Neuronal stem cell (in vitro differentiated cells): Measurements from ENCODE around the gene SH3PXD2A.

Experiments used
- DNase-seq: peaks from one replicate; pipeline ENCODE4 v3.0.0-alpha.2; 2013; ENCODE audit warnings: low spot score
- H2AFZ ChIP-seq: one replicate; pipeline ENCODE4 v1.6.1; 2013; ENCODE audit warnings: mild to moderate bottlenecking, low read length, inconsistent platforms
- H2AK5ac ChIP-seq: 2 replicates; pipeline ENCODE4 v1.6.1; 2013; ENCODE audit warnings: low read depth, mild to moderate bottlenecking, inconsistent platforms, low read length, moderate library complexity, mixed read lengths
- H2BK120ac ChIP-seq: 2 replicates; pipeline ENCODE4 v1.6.1; 2013; ENCODE audit warnings: low read depth, mild to moderate bottlenecking, inconsistent platforms, low read length, moderate library complexity, mixed read lengths
- H2BK12ac ChIP-seq: one replicate; pipeline ENCODE4 v1.6.1; 2013; ENCODE audit warnings: low read length, inconsistent platforms
- H2BK15ac ChIP-seq: 2 replicates; pipeline ENCODE4 v1.6.1; 2013; ENCODE audit warnings: mild to moderate bottlenecking, low read length, inconsistent platforms, mixed read lengths
- H2BK5ac ChIP-seq: one replicate; pipeline ENCODE4 v1.6.1; 2013; ENCODE audit warnings: inconsistent platforms, mild to moderate bottlenecking, low read length, moderate library complexity
- H3K14ac ChIP-seq: one replicate; pipeline ENCODE4 v1.6.1; 2013; ENCODE audit warnings: low read length, inconsistent platforms
- H3K18ac ChIP-seq: 2 replicates; pipeline ENCODE4 v1.6.1; 2013; ENCODE audit warnings: low read length, inconsistent platforms
- H3K23ac ChIP-seq: 2 replicates; pipeline ENCODE4 v1.6.1; 2013; ENCODE audit warnings: low read depth, mild to moderate bottlenecking, mixed read lengths, low read length, inconsistent platforms; ENCODE audit not compliant: poor library complexity
- H3K27ac ChIP-seq: replicated peaks from 3 replicates; pipeline ENCODE4 v1.5.1; 2013; ENCODE audit warnings: low read length, inconsistent platforms
- H3K27me3 ChIP-seq, 3 experiments: 2 replicates each; pipeline ENCODE4 v1.6.1; 2013; ENCODE audit warnings: low read length in 3 of 3, mild to moderate bottlenecking in 2 of 3, inconsistent platforms in 1 of 3, low read depth in 1 of 3, mixed read lengths in 1 of 3, moderate library complexity in 1 of 3; ENCODE audit not compliant: control insufficient read depth in 3 of 3, insufficient read depth in 3 of 3
- H3K36me3 ChIP-seq, 2 donors: replicated peaks in 1 of 2; 2 replicates each; pipeline ENCODE4 v1.6.1; 2013; ENCODE audit warnings: low read length in 2 of 2; ENCODE audit not compliant: control insufficient read depth in 2 of 2, insufficient read depth in 2 of 2
- H3K4ac ChIP-seq: 2 replicates; pipeline ENCODE4 v1.6.1; 2013; ENCODE audit warnings: inconsistent platforms, mild to moderate bottlenecking, low read length, moderate library complexity
- H3K4me1 ChIP-seq, 2 donors: 1 replicate in 1 of 2; 2 replicates in 1 of 2; pipeline ENCODE4 v1.6.1; 2013; ENCODE audit warnings: low read length in 2 of 2, low read depth in 1 of 2; ENCODE audit not compliant: control insufficient read depth in 2 of 2, insufficient read depth in 1 of 2
- H3K4me2 ChIP-seq: one replicate; pipeline ENCODE4 v1.6.1; 2013; ENCODE audit warnings: mild to moderate bottlenecking, low read length, inconsistent platforms; ENCODE audit not compliant: insufficient read depth, poor library complexity, severe bottlenecking
- H3K4me3 ChIP-seq, 2 donors: 2 replicates each; pipeline ENCODE4 v1.5.1; 2013; ENCODE audit warnings: low read length in 2 of 2, mild to moderate bottlenecking in 2 of 2, inconsistent platforms in 1 of 2, moderate library complexity in 1 of 2
- H3K79me1 ChIP-seq: one replicate; pipeline ENCODE4 v1.6.1; 2013; ENCODE audit warnings: low read depth, mild to moderate bottlenecking, inconsistent platforms, low read length, moderate library complexity
- H3K9ac ChIP-seq: one replicate; pipeline ENCODE4 v1.6.1; 2013; ENCODE audit warnings: mild to moderate bottlenecking, low read depth, low read length, inconsistent platforms; ENCODE audit not compliant: poor library complexity
- H3K9me3 ChIP-seq, 2 donors: replicated peaks in 1 of 2; 2 replicates each; pipeline versions ENCODE3 to v1.6.1; 2013; ENCODE audit warnings: low read length in 2 of 2, mild to moderate bottlenecking in 2 of 2, inconsistent platforms in 1 of 2, low read depth in 1 of 2, mixed read lengths in 1 of 2, moderate library complexity in 1 of 2; ENCODE audit not compliant: control insufficient read depth in 2 of 2, insufficient read depth in 1 of 2
- H4K8ac ChIP-seq: one replicate; pipeline ENCODE4 v1.6.1; 2013; ENCODE audit warnings: low read depth, mild to moderate bottlenecking, inconsistent platforms, low read length, moderate library complexity
- H4K91ac ChIP-seq: one replicate; pipeline ENCODE4 v1.6.1; 2013; ENCODE audit warnings: low read length, low read depth, mild to moderate bottlenecking, inconsistent platforms; ENCODE audit not compliant: poor library complexity
- WGBS, 2 donors: extraction: QIAGEN DNeasy Blood & Tissue Kit; methylation state at CpG; one replicate each; pipeline ENCODE4 v1.1.7; 2013; ENCODE audit warnings: missing lambda C conversion rate in 2 of 2, mixed read lengths in 1 of 2; ENCODE audit not compliant: insufficient read length in 2 of 2, insufficient replicate concordance in 1 of 2; ENCODE audit errors: extremely low coverage in 2 of 2; 5-methylcytosine and 5-hydroxymethylcytosine counted together

SH3PXD2A gene

DNA sequence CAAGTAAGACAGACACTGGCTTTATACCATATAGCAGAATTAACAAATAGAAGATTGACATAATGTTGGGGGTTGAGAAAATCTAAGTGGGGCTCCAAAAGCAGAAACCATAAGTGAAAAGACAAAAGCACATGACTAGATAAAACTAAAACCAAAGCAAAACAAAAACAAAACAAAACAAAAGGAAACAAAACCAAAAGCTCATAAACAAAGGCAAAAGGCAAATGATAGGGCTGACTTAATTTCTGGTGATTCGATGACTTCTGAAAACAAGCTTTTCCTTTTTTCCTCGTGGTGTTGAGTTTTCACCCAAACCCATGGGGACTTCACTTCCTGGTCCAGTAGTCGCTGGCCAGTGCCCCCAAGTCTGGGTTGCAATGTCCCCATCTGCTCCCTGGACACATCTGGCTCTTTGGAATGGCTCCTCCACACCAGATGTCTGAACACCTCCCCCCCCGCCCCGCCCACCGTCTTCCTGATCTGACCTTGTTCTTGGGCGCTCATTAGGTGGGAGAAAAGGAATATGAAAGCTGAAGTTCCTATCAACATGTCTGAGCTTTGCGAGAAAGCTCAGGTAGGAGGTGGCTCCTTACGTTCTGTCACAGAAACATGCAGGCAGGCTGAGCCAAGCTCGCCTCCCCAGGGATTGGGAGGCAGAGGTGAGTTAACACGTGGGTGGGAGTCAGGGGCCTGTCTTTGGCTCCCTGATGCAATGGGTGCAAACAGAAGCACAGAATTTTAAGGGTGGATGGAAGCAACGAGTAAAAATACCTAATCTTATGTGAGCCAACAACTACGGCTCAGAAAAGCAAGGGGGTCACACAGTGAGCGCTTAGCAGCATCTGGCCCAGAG is 240.8 kb downstream of the SH3PXD2A start:
- Histone ChIP-seq H3K27ac (no peak overlapping the region), H3K18ac (no peak overlapping the region), H2BK12ac (no peak overlapping the region), H3K14ac (no peak overlapping the region), H3K4me3 (no peak overlapping the region), H3K36me3 (peaks cover 2 to 49% of the 10 kb centered on the region in 2 donors), H3K79me1 (no peaks in the 10 kb centered on the region), H3K4me1 (peaks cover 4% of the 10 kb centered on the region in 2 donors), H3K4ac (peak overlapping the region; percentile 62), H3K27me3 (no peaks in the 10 kb centered on the region), H2BK120ac (no peak overlapping the region), H3K9ac (peak overlapping the region; percentile 15), H2BK5ac (no peak overlapping the region), H2AFZ (peak overlapping the region; percentile 56), H3K4me2 (no peak overlapping the region), H4K91ac (no peak overlapping the region), H4K8ac (peak overlapping the region; percentile 58), H2AK5ac (no peak overlapping the region), H2BK15ac (no peak overlapping the region), H3K23ac (no peak overlapping the region), H3K9me3 (no peaks in the 10 kb centered on the region)
- no peak for DNase-seq
- no CpG with 5 or more reads among the region's 14 CpGs for WGBS, 2 donors

DNA sequence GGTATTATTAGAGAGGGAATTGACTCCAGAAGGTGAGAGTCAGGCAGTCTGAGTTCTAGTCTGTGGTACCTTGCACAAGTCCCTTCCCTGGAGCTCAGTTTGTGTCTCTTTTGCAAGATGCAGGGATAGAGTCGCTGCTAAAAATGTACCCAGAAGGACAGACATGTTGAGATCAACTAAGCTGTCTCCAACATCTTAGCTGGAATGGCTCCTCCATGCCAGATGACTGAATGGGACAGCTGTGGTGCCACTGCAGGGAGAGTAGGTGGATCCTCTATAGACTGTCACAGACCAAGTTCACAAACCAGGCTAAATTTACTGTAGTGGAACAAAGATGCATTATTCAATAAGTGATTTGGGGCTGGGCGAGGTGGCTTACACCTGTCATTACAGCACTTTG is 241.8 kb downstream of the SH3PXD2A start:
- Histone ChIP-seq H3K18ac (no peak overlapping the region), H3K9me3 (no peaks in the 10 kb centered on the region), H3K4me3 (no peak overlapping the region), H2AFZ (no peak overlapping the region), H3K4me2 (no peak overlapping the region), H3K9ac (no peak overlapping the region), H3K14ac (no peak overlapping the region), H2BK5ac (no peak overlapping the region), H2AK5ac (no peak overlapping the region), H2BK15ac (no peak overlapping the region), H3K4ac (no peak overlapping the region), H2BK120ac (no peak overlapping the region), H3K4me1 (peaks cover 4 to 6% of the 10 kb centered on the region in 2 donors), H3K23ac (no peak overlapping the region), H4K8ac (no peak overlapping the region), H4K91ac (no peak overlapping the region), H3K79me1 (no peaks in the 10 kb centered on the region), H3K36me3 (peaks cover 2 to 51% of the 10 kb centered on the region in 2 donors), H3K27ac (no peak overlapping the region), H2BK12ac (no peak overlapping the region), H3K27me3 (no peaks in the 10 kb centered on the region)
- WGBS, 2 donors, result no CpG with 5 or more reads among the region's 2 CpGs
- no peak for DNase-seq

DNA sequence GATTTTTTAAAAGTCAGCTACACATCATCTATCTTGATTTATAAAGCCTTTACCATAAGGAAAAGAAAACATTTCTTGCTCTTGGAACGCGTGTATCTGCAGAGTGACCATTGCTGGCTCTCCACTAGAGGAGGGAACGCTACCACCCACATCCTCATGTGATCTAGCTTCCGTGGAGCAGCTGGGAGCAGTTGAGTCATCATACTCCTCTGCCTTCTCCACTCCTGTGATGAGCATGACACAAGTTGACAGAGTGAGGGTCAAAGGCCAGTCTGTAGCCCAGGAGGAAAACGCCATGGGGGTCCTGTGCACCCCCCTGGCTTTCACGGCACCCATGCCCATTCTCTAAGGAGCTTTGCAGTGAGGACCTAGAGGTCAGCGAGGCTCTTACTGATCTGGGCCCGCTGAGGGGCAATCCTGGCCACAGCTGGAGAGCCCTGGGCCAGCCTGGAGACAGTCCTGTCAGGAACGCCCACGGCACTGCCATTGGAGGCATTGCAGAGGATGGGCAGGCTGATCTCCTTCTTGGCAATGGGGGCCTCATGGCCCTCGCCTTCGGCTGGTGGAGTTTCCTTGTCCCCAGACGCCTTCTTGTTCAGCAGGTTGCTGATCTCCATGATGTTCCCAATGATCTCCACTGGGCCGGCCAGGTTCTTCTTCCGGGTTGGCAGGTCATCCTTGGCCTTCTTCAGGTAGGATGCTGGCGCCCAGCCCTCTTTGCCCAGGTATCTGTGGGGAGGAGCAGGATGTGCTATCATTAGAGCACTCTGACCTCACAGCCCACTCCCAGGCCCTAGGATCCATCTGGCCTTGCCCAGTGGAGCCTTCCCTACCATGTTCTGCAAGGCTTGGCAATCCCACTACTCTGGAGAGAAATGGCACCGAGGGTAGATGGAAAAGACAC is 242.7 kb downstream of the SH3PXD2A start:
- Histone ChIP-seq H4K8ac (no peak overlapping the region), H4K91ac (no peak overlapping the region), H3K9ac (no peak overlapping the region), H3K4me1 (peaks cover 4 to 6% of the 10 kb centered on the region in 2 donors), H3K27me3 (no peaks in the 10 kb centered on the region), H2AFZ (no peak overlapping the region), H3K4ac (no peak overlapping the region), H3K27ac (no peak overlapping the region), H3K18ac (no peak overlapping the region), H2BK15ac (no peak overlapping the region), H2BK12ac (no peak overlapping the region), H3K23ac (no peak overlapping the region), H3K4me3 (no peak overlapping the region), H3K36me3 (peaks cover 2 to 47% of the 10 kb centered on the region in 2 donors), H2BK5ac (no peak overlapping the region), H2AK5ac (no peak overlapping the region), H3K79me1 (no peaks in the 10 kb centered on the region), H3K9me3 (no peaks in the 10 kb centered on the region), H3K14ac (no peak overlapping the region), H2BK120ac (no peak overlapping the region), H3K4me2 (no peak overlapping the region)
- no CpG with 5 or more reads among the region's 17 CpGs for WGBS, 2 donors
- no peak for DNase-seq
